CD4-positive, alpha-beta T cell treated with Interleukin-12 subunit alpha and Interleukin-12 subunit beta, for 1 hour (primary cell): Measurements from ENCODE around the gene CHML.
"Not testable (repeated sequence)": the region's sequence is repeated elsewhere in the genome, so short reads cannot be mapped to it uniquely, and the experiment has no call there.

ENCODE experiments used
- DNase-seq: peaks from one replicate; pipeline ENCODE4 v3.0.0-alpha.2; 2020

Gene CHML

GRCh38 chr1:241640149-241640866 is at the start of gene CHML, which contains the start of gene OPN3:
CHML (minus strand) TSS chr1:241640369; CDS start chr1:241635766, 4,603 bp downstream.
OPN3 (minus strand) TSS chr1:241640369; CDS start chr1:241640254, 115 bp downstream.
- peak; percentile 93 for DNase-seq

- DNase-seq: no peak
These were observed 48.8 kb upstream of the CHML start for GRCh38 chr1:241688940-241689368.

GRCh38 chr1:241684108-241684507 is 43.9 kb upstream of the CHML start:
- no peak for DNase-seq

GRCh38 chr1:241682921-241683320 is 42.8 kb upstream of the CHML start:
- no peak for DNase-seq

GRCh38 chr1:241681861-241682448 is 41.8 kb upstream of the CHML start:
- DNase-seq: not testable (repeated sequence)

- DNase-seq: no peak
These were observed 39.8 kb upstream of the CHML start for GRCh38 chr1:241679961-241680360.

GRCh38 chr1:241679404-241679803 is 39.2 kb upstream of the CHML start:
- DNase-seq: no peak

- DNase-seq: no peak
These were observed 38.4 kb upstream of the CHML start for GRCh38 chr1:241678536-241678935.

GRCh38 chr1:241677201-241677600 is 37.0 kb upstream of the CHML start:
- peak; percentile 58 for DNase-seq

GRCh38 chr1:241675983-241676382 is 35.8 kb upstream of the CHML start:
- DNase-seq: no peak

GRCh38 chr1:241674805-241675384 is 34.7 kb upstream of the CHML start:
- no peak for DNase-seq

- DNase-seq: no peak
These were observed 32.1 kb upstream of the CHML start for GRCh38 chr1:241672301-241672700.

- DNase-seq: no peak
These were observed 26.2 kb upstream of the CHML start for GRCh38 chr1:241666419-241666818.

- DNase-seq: no peak
These were observed 20.3 kb upstream of the CHML start for GRCh38 chr1:241660424-241660972.

- not testable (repeated sequence) for DNase-seq
These were observed 18.8 kb upstream of the CHML start for GRCh38 chr1:241659016-241659415.

GRCh38 chr1:241658081-241658793 is 18.1 kb upstream of the CHML start:
- DNase-seq: no peak

- no peak for DNase-seq
These were observed 14.5 kb upstream of the CHML start for GRCh38 chr1:241654641-241655040.

GRCh38 chr1:241654019-241654418 is 13.8 kb upstream of the CHML start:
- no peak for DNase-seq

- no peak for DNase-seq
These were observed 11.8 kb upstream of the CHML start, which contains the start of gene WDR64 for GRCh38 chr1:241652012-241652411. WDR64 (plus strand) TSS chr1:241652281; CDS start chr1:241652485, 204 bp downstream.

GRCh38 chr1:241648159-241648558 is 8.0 kb upstream of the CHML start:
- DNase-seq: no peak

GRCh38 chr1:241647658-241648057 is 7.5 kb upstream of the CHML start:
- no peak for DNase-seq

- DNase-seq: no peak
These were observed 6.0 kb upstream of the CHML start for GRCh38 chr1:241646201-241646600.

GRCh38 chr1:241645199-241645598 is 5.0 kb upstream of the CHML start:
- DNase-seq: no peak
